Keratinocyte (primary cell): Measurements from ENCODE around the gene UMODL1. TPM values are rescaled to one million over a fixed set of nuclear protein-coding genes. Genes with fewer than 3 reads are reported as not detected.

Experiments used
- DNase-seq: peaks from one replicate; pipeline ENCODE4 v3.0.0-alpha.2; 2011; ENCODE audit warnings: low read depth, missing footprints, low spot score
- FAIRE-seq: peaks from 2 replicates; lab custom pipeline; 2011; peaks lifted over from hg19 to GRCh38; lab: Jason Lieb, UNC
- H2AFZ ChIP-seq: 2 replicates; pipeline ENCODE4 v1.6.0; 2012; ENCODE audit warnings: low read length, control low read depth, inconsistent platforms; ENCODE audit not compliant: control insufficient read depth
- H3K27ac ChIP-seq: 2 replicates; pipeline ENCODE4 v1.5.1; 2011; ENCODE audit warnings: low read length; ENCODE audit not compliant: control insufficient read depth, insufficient read depth
- H3K27me3 ChIP-seq: 3 replicates; pipeline ENCODE4 v1.6.0; 2011; ENCODE audit warnings: low read length; ENCODE audit not compliant: control insufficient read depth, insufficient read depth; ENCODE audit errors: extremely low read depth
- H3K36me3 ChIP-seq, 2 experiments: 2 replicates in 1 of 2; 3 replicates in 1 of 2; pipeline ENCODE4 v1.5.1; 2011; ENCODE audit warnings: low read length in 2 of 2, mild to moderate bottlenecking in 1 of 2; ENCODE audit not compliant: control insufficient read depth in 2 of 2, insufficient read depth in 2 of 2; ENCODE audit errors: extremely low read depth in 1 of 2
- H3K4me1 ChIP-seq: 3 replicates; pipeline ENCODE4 v1.5.1; 2011; ENCODE audit warnings: low read length; ENCODE audit not compliant: control insufficient read depth, insufficient read depth; ENCODE audit errors: extremely low read depth
- H3K4me2 ChIP-seq: 3 replicates; pipeline ENCODE4 v1.6.0; 2011; ENCODE audit warnings: low read depth, low read length; ENCODE audit not compliant: control insufficient read depth, insufficient read depth; ENCODE audit errors: extremely low read depth
- H3K4me3 ChIP-seq, 3 experiments: fragments of 200-600 bp in 1 of 3; sonication (generic) in 1 of 3; 2 replicates in 2 of 3; 3 replicates in 1 of 3; pipeline ENCODE4 v1.5.1; 2011 to 2016; ENCODE audit warnings: low read length in 3 of 3, mild to moderate bottlenecking in 3 of 3, control low read depth in 2 of 3, inconsistent platforms in 1 of 3, low read depth in 1 of 3, mixed read lengths in 1 of 3, mixed run types in 1 of 3, moderate library complexity in 1 of 3; ENCODE audit not compliant: control insufficient read depth in 2 of 3, insufficient read depth in 2 of 3; ENCODE audit errors: extremely low read depth in 1 of 3
- H3K79me2 ChIP-seq: 2 replicates; pipeline ENCODE4 v1.6.0; 2012; ENCODE audit warnings: low read length; ENCODE audit not compliant: control insufficient read depth, insufficient read depth
- H3K9ac ChIP-seq: 3 replicates; pipeline ENCODE4 v1.6.0; 2011; ENCODE audit warnings: low read length; ENCODE audit not compliant: control insufficient read depth, insufficient read depth; ENCODE audit errors: extremely low read depth
- H3K9me1 ChIP-seq: 3 replicates; pipeline ENCODE4 v1.6.0; 2011; ENCODE audit warnings: low read length; ENCODE audit not compliant: control insufficient read depth, insufficient read depth; ENCODE audit errors: extremely low read depth
- H3K9me3 ChIP-seq: 2 replicates; pipeline ENCODE4 v1.5.1; 2012; ENCODE audit warnings: low read depth, low read length; ENCODE audit not compliant: control insufficient read depth
- H4K20me1 ChIP-seq: 3 replicates; pipeline ENCODE4 v1.6.0; 2011; ENCODE audit warnings: low read length; ENCODE audit not compliant: control insufficient read depth, insufficient read depth; ENCODE audit errors: extremely low read depth
- CTCF ChIP-seq, 3 experiments: IDR thresholded peaks in 1 of 3; conservative IDR thresholded peaks in 1 of 3; optimal IDR thresholded peaks in 1 of 3; 2 replicates in 2 of 3; 3 replicates in 1 of 3; pipeline versions ENCODE3 to v1.5.1; 2011; ENCODE audit warnings: low read length in 3 of 3, mild to moderate bottlenecking in 3 of 3, moderate library complexity in 2 of 3, control low read depth in 1 of 3, inconsistent platforms in 1 of 3; ENCODE audit not compliant: insufficient read depth in 2 of 3; ENCODE audit errors: extremely low read depth in 1 of 3
- EZH2 ChIP-seq: IDR thresholded peaks from one replicate; pipeline ENCODE4 v1.6.1; 2012; ENCODE audit warnings: inconsistent platforms, mild to moderate bottlenecking, low read length, moderate library complexity
- dilution Hi-C: fragments of 300-500 bp; cut with MboI; formaldehyde crosslinking; loops from one replicate; pipeline ENCODE4 v1.7.0; 2020; ENCODE audit warnings: low sequenced_read_pairs; ENCODE audit not compliant: extremely low pct_ligation_motif_present
- polyA plus RNA-seq, 5 experiments: library from polyadenylated mRNA; depleted of rRNA in 3 of 5; stranded (reverse) in 3 of 5; stranded (forward) in 1 of 5; unstranded in 1 of 5; fragments of >200 nt; gene quantifications; 1 replicate in 1 of 5; 2 replicates in 3 of 5; 3 replicates in 1 of 5; pipeline versions ENCODE4 v1.2.1 to v1.2.3, GENCODE V29; 2011 to 2012; ENCODE audit warnings: missing spikeins in 2 of 5, low read depth in 1 of 5, low replicate concordance in 1 of 5

The UMODL1 gene
- polyA plus RNA-seq, 1 donor (not counting 4 experiments of a cell fraction or from before 2014, with no cell fraction given), result 0.03 TPM

DNA sequence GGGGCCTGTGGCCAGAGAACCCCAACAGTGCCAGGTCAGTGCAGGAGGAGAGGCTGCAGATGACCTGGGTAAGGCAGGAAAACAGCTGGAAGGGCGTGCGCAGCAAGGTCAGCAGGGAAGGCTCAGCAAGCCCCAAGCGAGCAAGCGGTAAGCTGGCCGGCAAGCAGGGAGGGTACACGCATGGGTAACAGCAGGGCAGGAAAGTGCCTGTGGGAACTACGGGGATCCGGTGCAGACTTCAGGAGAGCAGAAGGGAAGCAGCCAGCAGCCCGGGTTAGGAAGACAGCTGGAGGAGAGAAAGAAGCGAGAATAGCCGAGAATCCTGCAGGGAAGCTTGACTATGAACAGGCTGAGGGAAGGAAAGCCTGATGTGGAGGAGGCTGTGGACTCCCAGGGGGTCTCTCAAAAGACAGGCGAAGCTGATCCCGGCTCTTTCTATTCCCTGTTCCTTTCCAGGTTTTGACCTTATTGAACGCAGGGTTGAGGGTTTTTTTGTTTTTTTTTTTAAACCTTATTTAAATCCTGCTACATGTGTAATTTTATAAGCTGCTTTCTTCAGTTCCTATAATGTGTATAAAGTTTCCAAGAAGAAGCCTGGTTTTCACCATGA, 20.9 kb downstream of the UMODL1 start:
- Histone ChIP-seq H3K4me1 (peaks cover 9% of the 10 kb centered on the region), H3K9me1 (no peaks in the 10 kb centered on the region), H3K4me2 (no peak overlapping the region), H3K27me3 (peaks cover 20% of the 10 kb centered on the region), H3K36me3 (no peaks in the 10 kb centered on the region), H3K9ac (no peak overlapping the region), H3K79me2 (no peaks in the 10 kb centered on the region), H4K20me1 (no peaks in the 10 kb centered on the region), H3K4me3 (no peak overlapping the region), H3K9me3 (no peaks in the 10 kb centered on the region), H2AFZ (no peak overlapping the region), H3K27ac (no peak overlapping the region)
- TF ChIP-seq CTCF (optimal IDR thresholded peaks at IDR 0.05 in 1 of 3, IDR thresholded peaks at IDR 0.05 in 1 of 3, conservative IDR thresholded peaks at IDR 0.05 in 1 of 3; ENCODE audit: extremely low read depth in 1 of 3, insufficient read depth in 2 of 3, low read length in 3 of 3) (no peak), EZH2 (no peak)
- FAIRE-seq (no peak), DNase-seq (no peak)
- dilution Hi-C loops, result no loop called here

DNA sequence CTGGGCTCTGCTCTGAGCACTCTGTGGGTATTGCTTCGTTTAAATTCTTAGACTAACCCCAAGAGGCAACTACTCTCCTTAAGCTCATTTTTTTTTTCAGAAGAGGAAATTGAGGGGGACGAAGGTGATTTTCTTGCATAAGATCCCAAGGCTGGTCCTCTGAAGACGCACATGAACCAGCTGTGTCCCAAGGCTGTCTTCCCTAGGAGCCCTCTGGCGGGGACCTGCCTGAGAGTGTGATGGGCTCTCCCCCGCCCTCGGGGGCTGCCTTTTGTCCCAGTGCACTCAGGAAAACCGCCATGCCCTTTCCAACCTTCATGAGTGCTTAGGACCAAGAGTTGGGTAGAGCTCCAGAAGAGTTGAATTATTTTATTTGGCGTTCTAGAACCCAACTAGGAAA, 21.7 kb downstream of the UMODL1 start:
- H3K27me3 ChIP-seq, result peaks cover 20% of the 10 kb centered on the region
- TF ChIP-seq CTCF (optimal IDR thresholded peaks at IDR 0.05 in 1 of 3, IDR thresholded peaks at IDR 0.05 in 1 of 3, conservative IDR thresholded peaks at IDR 0.05 in 1 of 3; ENCODE audit: extremely low read depth in 1 of 3, insufficient read depth in 2 of 3, low read length in 3 of 3) (no peak), EZH2 (no peak)
- no peaks in the 10 kb centered on the region for H3K79me2 ChIP-seq
- H3K9me3 ChIP-seq, result no peaks in the 10 kb centered on the region
- H3K4me2 ChIP-seq, result no peak overlapping the region
- H3K9me1 ChIP-seq, result no peaks in the 10 kb centered on the region
- H2AFZ ChIP-seq, result no peak overlapping the region
- DNase-seq, result no peak
- no peaks in the 10 kb centered on the region for H3K36me3 ChIP-seq
- H3K27ac ChIP-seq, result no peak overlapping the region
- dilution Hi-C loops, result no loop called here
- H3K4me3 ChIP-seq, result no peak overlapping the region
- FAIRE-seq, result no peak
- peaks cover 16% of the 10 kb centered on the region for H3K4me1 ChIP-seq
- H4K20me1 ChIP-seq, result no peaks in the 10 kb centered on the region
- no peak overlapping the region for H3K9ac ChIP-seq
